Epithelial cell of prostate (primary cell): ENCODE results near the gene ADCY1.

Source experiments
- DNase-seq: peaks from one replicate; pipeline ENCODE4 v3.0.0-alpha.2; 2011; ENCODE audit warnings: low read depth, low spot score
- H3K27ac ChIP-seq: fragments of 450-650 bp; 2 replicates; pipeline ENCODE4 v1.5.1; 2017; ENCODE audit warnings: mild to moderate bottlenecking

Gene ADCY1

DNA sequence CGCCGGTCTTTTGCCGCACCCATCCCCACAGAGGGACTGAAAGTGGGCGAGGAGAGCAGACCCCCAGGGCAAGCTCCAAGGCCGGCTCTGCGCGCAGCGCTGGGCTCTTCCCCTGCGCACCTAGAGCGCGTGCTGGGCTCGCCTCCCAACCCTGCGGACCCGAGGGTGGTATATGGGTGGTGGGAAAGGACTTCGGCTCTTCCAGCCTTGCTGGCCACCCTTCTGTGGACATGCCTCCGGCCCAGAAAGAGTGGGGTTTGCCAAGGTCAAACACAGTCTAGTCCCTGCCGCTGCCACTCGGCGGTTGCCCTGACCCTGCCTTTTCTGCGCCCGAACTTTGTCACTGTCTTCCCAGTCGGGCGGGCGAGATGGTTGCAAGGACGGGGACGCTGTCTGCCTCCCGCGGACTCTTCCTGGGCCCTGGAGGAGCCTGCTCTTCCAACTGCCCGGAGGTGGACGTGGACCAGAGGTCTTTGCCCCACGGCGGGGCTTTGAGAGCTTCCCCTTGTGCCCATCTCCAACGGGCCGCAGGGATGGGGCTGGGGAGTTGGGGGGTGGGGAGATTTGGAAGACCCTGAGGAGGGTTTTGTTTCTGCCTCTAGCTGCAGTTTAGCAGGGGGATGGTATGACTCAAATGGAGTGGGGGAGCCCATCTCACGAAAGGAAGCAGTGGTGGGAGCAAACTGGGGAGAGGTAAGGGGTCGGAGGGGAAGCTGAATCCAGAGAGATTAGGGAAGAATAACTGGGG lies 1.5 kb downstream of the ADCY1 start:
- H3K27ac ChIP-seq: no peak overlapping the region
- no peak for DNase-seq

DNA sequence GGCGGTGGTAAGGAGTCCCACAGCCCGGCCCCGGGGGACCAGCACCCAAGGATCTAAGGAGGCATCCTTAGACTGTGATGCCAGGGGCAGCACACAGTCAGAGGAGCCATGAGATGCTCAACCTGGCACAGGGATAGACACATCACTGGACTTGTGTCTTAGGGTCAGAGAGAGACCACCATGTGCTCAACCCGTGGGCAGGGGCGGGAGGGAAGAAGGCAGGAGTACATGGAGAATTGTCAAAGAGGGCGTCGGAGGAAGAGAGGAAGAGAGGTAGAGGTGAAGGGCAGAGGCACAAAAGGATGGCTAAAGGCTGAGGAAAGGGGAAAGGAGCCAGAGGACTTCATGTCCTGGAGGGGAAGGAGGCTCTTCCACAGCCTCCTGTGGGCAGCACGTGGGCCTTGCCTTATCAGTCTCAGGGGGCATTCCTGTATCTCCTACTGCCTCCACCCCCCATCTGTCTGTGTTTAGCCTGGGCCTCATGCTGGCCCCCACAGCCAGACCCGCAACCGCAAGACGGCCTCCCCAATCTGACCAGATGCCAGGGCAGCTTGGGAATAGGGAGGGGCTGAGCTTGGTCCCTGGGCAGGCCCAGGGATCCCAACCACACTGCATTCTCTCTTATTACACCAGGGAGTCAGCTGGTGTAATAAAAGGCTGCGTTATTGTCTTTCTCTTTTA lies 2.2 kb downstream of the ADCY1 start:
- no peak for DNase-seq

DNA sequence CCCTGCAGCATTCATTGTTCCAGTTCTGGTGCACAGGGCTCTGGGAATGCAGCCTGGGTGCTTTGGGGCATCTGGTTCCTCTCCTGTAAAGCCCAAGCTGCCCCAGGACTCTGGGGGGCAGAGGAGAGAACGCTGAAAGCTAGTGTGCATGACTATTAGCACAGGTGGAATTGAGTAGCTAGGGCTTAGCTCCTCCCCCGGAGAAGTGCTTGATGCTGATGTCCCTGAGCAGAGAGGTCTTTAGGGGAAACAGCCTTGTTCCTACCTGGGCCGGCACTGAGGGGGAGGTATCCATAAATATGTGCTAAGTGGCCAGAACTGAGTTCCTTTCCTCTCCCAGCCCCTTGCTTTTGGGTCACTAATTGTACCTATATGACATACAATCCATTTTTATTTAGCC lies 3.9 kb downstream of the ADCY1 start:
- no peak overlapping the region for H3K27ac ChIP-seq
- no peak for DNase-seq

More for the DNA sequence above, 2.2 kb downstream of the ADCY1 start:
- no peak overlapping the region for H3K27ac ChIP-seq

DNA sequence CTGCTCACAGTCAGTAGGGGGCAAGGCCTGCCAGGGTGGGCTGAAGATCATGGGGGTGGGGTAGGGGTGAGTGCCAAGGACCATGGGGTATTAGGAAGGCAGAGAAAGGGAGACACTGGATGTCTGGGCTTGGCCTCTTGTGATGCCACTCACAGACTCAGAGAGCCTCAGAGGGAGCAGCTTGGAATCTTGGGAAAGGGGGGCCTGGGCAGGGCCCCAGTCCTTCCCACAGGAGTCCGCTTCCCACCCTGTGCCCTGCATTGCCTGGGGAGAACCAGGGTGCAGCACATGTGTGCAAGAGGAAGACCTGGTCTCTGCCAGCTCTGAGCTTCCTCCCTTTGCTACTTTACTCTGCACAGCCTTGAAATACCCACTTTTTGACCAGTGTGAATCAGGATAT lies 4.3 kb downstream of the ADCY1 start:
- DNase-seq: no peak
- H3K27ac ChIP-seq: no peak overlapping the region

DNA sequence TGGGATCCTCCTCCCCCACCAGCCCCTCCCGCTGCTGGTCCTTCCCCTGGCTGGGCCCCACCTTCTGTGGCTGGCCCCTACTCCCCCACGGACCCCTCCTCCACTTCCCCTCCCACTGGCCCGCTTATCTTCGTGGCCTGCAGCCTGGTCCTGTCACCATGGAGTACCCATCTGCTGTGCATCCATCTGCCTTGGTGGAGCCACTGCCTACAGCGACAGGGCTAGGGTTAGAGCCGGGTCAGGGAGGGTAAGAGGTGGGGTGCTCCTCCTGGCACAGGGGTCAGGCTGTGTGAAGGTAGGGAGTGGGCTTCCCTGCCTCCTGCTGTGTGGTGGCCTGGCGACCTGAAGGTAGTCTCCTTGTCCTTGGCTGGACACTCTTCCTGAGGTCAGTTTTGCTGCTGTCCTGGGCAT lies 5.2 kb downstream of the ADCY1 start:
- H3K27ac ChIP-seq: no peak overlapping the region
- no peak for DNase-seq

DNA sequence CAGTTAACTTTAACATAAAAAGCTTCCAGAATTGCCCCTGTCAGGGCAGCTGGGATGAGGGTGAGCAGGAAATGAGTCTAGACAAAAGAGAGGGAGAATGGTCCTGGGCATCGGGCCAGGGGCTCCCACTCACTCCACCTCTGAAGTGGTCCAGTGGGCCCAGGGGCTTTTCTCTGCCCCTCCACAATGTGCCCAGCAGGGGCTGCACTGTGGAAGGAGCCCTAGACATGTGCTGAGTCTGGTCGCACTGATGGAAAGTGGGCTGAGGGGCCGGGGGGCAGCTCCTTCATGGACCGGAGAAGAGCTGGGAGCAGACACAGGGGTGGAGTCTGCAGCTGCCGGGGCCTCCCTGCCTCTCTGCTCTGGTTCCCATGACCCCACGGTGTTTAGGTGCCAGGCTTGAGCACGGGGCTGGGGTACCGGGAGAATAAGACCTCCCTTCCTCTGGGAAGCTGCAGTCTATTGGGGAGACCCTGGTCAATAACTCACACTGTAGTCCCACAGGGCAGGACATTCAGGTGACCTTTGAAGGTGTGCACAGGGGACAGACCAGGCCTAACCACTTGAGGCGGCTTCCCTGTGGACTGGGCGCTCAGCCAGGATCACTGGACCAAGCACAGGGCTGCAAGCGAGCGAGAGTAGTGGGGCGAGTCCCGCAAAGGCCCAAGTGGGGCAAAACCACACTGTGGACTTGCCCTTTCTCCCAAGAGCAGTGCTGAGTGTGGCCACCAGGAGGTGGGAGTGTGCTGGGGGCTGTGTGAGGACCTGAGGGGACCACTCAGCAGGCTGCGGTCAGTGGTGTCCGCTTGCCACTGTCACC lies 6.1 kb downstream of the ADCY1 start:
- no peak for DNase-seq
- H3K27ac ChIP-seq: no peak overlapping the region

DNA sequence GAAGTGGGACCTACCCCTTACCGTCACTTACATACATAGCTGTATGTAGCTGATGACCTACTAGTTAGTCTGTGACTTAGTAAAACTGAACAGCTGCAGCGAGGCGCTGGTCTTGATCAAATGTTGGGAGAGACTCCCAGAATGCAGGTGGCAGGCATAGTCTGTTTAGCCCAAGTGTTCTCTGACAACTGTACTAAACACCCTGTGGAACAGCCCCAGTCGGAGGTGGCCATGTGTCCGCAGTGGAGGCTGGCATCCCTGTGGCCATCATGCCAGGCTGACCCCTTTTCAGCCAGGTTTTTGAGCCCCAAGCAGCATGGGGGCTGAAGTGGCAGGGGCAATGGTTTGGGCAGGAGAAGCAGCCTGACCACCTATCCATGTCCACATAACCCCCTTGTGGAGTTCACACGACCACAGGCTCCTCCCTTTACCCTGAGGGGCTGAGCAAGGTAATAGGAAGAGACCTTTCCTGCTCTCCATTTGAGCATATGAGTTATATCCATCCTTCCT lies 7.2 kb downstream of the ADCY1 start:
- no peak overlapping the region for H3K27ac ChIP-seq
- DNase-seq: no peak

DNA sequence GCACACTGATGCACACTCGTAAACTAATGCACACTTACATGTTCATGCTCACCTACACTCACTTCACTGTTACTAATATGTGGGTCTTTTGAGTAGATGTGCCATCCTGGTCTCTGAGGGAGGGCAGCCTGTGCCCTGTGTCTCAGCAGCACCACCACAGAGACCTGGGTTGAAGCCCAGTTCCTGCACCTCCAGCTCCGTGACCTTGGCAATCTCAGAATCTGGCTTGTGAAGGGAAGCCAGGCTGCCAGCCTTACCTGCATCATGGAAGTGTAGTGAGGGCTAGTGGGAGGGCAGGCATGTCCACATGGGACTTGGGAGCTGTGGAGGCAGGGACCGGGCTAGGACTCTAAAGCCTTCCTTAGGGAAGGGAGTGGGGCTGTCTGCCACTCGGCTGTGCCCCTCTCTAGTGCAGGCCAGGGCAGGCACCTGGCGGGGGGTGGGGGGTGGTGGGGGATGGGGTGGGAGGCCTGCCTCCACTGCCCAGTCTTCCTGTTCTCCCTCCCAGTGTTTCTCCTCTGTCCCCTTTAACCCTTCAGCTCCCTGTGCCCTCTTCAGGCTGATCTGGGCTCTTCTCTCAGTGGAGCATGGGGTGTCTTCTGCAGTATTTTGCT lies 8.1 kb downstream of the ADCY1 start:
- H3K27ac ChIP-seq: no peak overlapping the region
- no peak for DNase-seq

DNA sequence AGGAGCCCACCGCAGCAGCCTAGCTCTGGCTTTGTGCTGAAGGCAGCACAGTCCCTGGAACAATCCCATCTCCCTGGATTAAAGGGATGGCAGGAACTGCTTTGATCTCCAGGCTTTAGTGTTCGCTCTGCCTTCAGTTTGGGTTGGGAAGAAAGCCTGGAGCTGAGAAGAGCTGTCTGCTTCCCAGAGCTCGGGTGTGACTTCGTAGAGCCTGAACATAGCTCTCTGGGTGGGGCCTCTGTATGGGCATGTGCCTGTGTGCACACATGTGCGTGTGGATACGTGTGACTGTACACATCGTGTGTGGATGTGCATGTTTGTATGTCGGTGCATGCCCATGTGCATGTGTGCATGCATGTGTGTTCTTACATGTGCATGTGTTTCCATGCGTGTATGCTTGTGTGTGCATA lies 8.7 kb downstream of the ADCY1 start:
- no peak for DNase-seq
- no peak overlapping the region for H3K27ac ChIP-seq

DNA sequence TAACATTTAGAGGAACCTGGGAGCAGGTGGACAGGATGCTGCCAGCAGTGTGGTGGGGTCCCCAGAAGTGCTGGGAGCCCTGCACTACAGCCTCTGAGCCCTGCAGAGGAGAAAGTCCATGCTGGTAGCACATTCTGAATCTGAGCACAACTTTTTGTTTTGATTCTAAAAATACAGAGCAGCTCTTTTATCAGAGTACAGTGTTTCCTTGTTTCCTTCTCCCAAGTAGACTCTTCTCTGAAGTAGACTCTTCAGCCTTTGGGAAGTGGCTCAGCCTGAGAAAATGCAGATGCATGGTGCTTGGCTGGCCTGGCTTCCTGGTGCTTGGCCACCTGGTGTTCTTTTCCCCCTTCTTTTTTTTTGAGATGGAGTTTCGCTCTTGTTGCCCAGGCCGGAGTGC lies 9.1 kb downstream of the ADCY1 start:
- H3K27ac ChIP-seq: no peak overlapping the region
- no peak for DNase-seq

DNA sequence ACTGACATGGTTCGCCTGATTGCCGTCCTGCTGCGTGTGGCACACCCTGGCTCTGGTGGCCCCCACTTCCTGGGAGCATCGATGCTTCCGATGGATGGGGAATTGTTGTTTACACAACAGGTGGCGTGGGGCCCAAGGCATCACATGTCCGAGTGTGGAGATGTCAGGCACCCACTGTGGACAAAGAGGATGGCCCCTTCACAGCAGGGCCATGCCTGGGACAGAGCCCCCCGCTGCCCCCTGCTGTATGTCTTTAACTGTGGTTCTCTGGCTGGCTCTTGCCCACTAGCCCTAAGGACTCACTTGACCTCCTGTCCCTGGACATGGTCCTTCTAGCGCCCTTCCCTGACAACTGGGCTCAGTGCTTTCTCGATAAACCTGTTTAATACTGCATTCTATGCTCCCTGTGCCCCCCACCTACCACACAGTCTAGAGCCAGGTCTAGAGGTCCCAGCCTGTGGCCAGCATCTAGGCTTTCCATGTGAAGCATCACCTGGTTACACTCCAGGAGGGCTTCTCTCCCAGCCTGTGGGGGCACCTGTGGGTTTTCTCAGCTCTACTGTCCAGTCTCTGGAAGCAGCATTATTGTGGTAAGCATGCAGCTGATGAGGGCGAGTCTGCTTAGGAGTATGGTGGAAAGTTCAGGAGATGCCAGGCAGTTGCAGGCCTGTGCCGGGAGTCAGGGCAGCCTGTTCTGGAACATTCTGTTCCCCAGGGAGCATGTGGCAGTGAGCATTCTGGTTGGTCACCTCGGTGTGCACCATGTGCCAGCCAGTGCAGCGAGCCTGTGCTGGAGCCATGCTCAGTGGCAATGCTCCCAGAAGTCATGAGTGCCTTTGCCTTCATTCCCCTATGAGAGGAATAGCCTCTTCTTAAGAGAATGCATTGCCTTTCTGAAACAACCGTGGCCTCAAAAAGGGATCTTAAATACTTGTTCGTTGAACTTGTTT lies 10.4 kb downstream of the ADCY1 start:
- H3K27ac ChIP-seq: no peak overlapping the region
- no peak for DNase-seq

DNA sequence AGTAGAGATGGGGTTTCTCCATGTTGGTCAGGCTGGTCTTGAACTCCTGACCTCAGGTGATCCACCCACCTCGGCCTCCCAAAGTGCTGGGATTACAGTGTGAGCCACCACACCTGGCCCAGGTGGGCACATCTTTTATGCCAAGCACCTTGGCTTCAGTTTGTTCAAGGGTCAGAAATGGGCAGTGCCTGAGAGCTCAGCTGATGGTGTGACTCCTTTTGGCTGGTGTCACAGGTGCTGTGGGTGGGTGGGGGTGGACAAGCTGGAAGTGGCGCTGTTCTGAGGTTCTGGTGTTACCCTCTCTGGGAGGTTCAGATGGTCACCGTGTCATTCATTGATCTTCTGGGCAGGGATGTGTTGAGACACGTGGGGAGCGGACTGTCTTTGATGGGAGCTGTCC lies 11.5 kb downstream of the ADCY1 start:
- no peak for DNase-seq
- no peak overlapping the region for H3K27ac ChIP-seq

DNA sequence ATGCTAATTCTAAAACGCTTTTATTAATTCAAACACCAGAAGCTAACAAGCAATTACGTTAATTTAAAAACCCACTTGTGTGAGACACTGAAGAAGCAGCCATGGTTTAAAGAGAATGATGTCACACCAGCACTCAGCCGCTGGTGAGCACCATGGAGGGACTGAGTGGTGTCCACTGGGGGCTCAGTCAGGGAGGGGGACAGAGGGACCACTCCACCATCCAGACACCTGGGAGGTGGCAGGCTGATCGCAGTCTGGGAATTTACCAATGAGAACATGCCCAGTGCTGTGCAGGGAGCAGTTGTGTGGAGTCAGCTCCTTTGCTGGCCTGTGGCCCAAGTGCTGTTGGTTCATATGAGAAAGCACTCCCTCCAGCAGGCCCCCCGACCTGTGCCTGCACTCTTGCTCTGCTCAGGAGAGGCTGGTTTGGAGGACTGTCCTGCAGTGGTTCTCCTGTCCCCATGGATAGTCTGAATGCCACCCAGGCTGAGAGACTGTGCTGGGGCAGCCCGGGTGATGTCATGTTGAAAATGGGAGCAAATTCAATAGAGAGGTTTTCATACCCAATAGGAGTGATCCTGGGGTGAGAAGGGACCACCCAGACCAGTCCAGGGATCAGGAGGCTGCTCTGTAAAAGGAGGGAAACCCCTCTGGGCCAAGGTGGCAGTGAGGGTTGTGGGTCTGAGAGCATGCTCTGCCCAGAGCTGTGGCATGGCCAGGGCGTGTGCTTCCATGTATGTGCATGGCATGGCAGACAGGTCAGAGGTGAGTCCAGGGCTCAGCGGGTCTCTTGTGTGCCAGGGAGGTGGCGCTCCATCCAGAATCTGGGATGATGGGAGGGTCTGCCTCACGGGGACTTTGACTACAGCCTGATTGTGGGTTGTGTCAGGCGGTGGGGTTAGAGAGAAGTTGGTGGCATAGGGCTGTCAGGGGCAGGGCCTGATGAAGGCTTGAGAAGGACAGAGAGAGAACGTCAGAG lies 12.7 kb downstream of the ADCY1 start:
- no peak overlapping the region for H3K27ac ChIP-seq
- no peak for DNase-seq

DNA sequence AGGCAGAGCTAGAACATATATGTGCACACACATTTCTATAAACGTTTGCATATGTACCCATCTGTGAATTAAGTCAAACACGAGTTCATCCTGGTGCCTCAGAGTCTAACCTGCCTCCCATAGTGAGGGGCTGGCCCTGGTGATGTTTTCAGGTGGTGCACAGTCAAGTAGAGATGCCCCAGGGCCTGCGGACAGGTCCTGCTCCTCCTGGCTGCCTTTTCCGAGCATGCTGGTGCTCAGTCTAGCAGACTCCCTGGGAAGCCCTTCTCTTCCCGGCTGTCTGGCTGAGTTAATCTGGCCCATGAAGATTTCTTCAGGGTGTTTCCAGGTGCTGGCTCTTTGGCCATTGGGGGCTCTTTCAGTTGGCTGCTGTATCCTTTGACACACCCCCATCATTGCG lies 14.3 kb downstream of the ADCY1 start:
- no peak overlapping the region for H3K27ac ChIP-seq
- no peak for DNase-seq

DNA sequence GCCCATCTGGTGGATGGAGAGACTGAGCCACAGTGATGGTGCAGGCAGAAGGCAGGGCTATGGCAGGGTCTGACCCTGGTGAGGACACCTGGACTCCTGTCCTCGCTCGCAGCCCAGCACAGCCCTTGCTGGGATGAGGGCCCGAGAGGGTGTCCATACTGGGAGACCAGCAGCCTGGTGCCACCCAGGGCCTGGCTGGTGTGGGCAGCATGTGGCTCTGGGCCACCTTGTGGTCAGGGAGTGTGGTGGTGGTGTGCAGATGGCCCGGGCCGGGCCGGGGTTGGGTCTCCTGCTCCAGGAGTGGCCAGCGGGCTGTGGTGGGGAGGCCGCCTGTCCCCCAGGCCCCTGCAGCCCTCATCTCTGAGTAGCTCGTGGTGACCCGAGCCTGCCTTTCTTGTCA lies 14.9 kb downstream of the ADCY1 start:
- H3K27ac ChIP-seq: no peak overlapping the region
- no peak for DNase-seq

DNA sequence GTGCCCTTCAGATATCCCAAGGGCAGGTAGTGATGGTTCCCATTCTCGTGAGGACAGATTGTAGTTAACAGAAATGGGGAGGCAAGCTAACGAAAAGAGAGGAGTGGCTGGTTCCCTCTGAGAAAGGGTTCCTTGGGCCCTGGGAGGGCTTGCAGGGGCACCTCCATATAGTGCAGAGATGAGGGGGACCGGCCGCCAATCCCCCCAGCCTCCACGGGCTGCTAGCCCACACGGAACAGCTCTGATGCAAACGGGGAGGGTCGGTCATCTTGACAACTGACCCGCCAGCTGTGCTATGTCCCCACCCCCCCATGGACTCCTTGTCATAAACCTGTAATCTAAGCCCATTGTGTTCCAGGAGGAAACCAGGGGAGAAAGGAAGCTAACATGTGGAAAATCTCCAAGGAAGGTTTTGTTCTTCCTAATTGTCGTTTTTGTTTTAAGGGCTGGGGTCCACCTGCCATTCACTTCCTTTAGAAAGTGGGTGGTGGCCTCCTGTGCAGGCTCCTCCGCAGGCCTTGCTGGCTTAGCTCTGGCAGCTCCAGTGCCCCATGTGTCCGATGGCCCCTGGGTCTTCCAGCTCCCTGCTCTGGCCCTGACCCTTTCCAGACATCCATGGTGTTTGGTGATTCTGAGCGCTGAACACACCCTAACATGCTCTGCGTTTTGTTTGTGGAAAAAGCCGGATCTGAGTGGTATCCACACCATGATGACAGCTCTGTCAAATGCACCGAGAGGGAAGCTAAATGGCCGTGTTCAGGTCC lies 15.9 kb downstream of the ADCY1 start:
- no peak for DNase-seq
- no peak overlapping the region for H3K27ac ChIP-seq

DNA sequence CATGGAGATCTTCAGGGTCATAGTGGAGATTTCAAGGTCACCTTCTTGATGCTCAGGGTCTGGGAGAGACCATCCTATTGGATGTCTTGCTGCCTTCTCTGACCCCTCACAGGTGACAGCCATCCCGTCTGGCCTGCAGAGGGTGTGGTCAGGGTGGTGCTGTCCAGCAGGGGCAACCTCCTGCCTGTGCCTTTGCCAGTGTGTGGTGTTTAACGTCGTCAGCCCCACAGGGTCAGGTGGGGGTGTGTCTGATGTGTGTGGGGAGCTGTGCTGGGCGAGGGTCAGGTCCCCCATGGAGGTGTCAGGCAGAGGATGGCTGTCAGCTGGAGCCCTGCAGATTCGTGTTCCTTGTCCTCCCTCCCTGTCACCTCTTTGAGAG lies 16.5 kb downstream of the ADCY1 start:
- no peak for DNase-seq
- H3K27ac ChIP-seq: no peak overlapping the region
